Measurements from ENCODE around the gene RPF1. TPM values are rescaled to one million over a fixed set of nuclear protein-coding genes. Genes with fewer than 3 reads are reported as not detected.

The RPF1 gene
- total RNA-seq, 2 donors from 2014 or later: 39.0 to 41.5 TPM

Other genes starting within 250 kb of the RPF1 start
- 1 to 10 TPM in 1 of 2 donors, under 1 TPM in 1; 0.59 to 1.1 TPM for gene SAMD13, start 177.6 kb upstream of the RPF1 start, total RNA-seq
- gene DNASE2B, start 80.8 kb upstream of the RPF1 start, total RNA-seq: not detected
- 1 to 10 TPM in 1 of 2 donors, under 1 TPM in 1; 0.67 to 1.5 TPM for gene SPATA1, start 27.1 kb downstream of the RPF1 start, total RNA-seq
- gene GNG5, start 27.3 kb downstream of the RPF1 start, total RNA-seq: 100 to 1,000 TPM; 143 to 198 TPM
- 1 to 10 TPM; 7.5 to 9.2 TPM for gene CTBS, start 95.2 kb downstream of the RPF1 start, total RNA-seq
- gene SSX2IP, start 211.2 kb downstream of the RPF1 start, total RNA-seq: 10 to 100 TPM; 11.3 to 14.2 TPM